ENCODE results near the gene RGPD4.

Gene RGPD4

GRCh38 chr2:107927034-107927534 lies 100.4 kb downstream of the RGPD4 start:
- no peak for DNase-seq (ENCODE audit: low read depth, low spot score)

- no peak for DNase-seq (ENCODE audit: low read depth, low spot score)
These were observed 104.7 kb downstream of the RGPD4 start for GRCh38 chr2:107931412-107931811.

GRCh38 chr2:107932488-107932887 lies 105.8 kb downstream of the RGPD4 start:
- no peak for DNase-seq (ENCODE audit: low read depth, low spot score)

GRCh38 chr2:107932979-107933378 lies 106.3 kb downstream of the RGPD4 start:
- no peak for DNase-seq (ENCODE audit: low read depth, low spot score)

GRCh38 chr2:107936433-107937359 lies 110.0 kb downstream of the RGPD4 start:
- DNase-seq (ENCODE audit: low read depth, low spot score) = no peak
